A549 (cell line): ENCODE data around the gene RANBP2. TPM values are rescaled to one million over a fixed set of nuclear protein-coding genes. Genes with fewer than 3 reads are reported as not detected.

Experiments used
- ATAC-seq, 2 experiments: fragments of 200-7000 bp in 1 of 2; fragments of >200 bp in 1 of 2; cut with Nextera tagmentation in 1 of 2; cut with Tn5 transposase in 1 of 2; 3 replicates each; pipeline versions ENCODE4 v1.8.0 to v1.9.1; 2018 to 2020; ENCODE audit warnings: mild to moderate bottlenecking in 1 of 2, moderate library complexity in 1 of 2
- CTCF ChIA-PET: fragments of 300-600 bp; sonication (Branson Sonifier 250); formaldehyde crosslinking; extraction: SDS; loops from one replicate; lab custom pipeline; 2021; ENCODE audit warnings: antibody characterized with exemption, inconsistent platforms; lab: Yijun Ruan, JAX
- POLR2A ChIA-PET: fragments of 350-600 bp; formaldehyde crosslinking; extraction: SDS; loops from one replicate; lab custom pipeline; 2021; ENCODE audit warnings: antibody characterized with exemption, inconsistent platforms; lab: Yijun Ruan, JAX
- DNase-seq, 2 experiments: peaks; one replicate each; pipeline versions ENCODE4 v3.0.0 to v3.0.0-alpha.2; 2011 to 2016; ENCODE audit warnings: low read depth in 1 of 2, low spot score in 1 of 2
- FAIRE-seq: peaks from 2 replicates; lab custom pipeline; 2011; peaks lifted over from hg19 to GRCh38; lab: Jason Lieb, UNC
- H3K27ac ChIP-seq, 2 experiments: fragments of >200 bp; sonication (Bioruptor Twin); formaldehyde crosslinking; 3 replicates each; pipeline ENCODE4 v1.5.1; 2016 to 2017
- H3K4me1 ChIP-seq: fragments of >200 bp; sonication (Bioruptor Twin); formaldehyde crosslinking; 3 replicates; pipeline ENCODE4 v1.6.1; 2016
- H3K4me2 ChIP-seq: fragments of >200 bp; sonication (Bioruptor Twin); formaldehyde crosslinking; 3 replicates; pipeline ENCODE4 v1.6.1; 2016
- H3K4me3 ChIP-seq: fragments of >200 bp; sonication (Bioruptor Twin); formaldehyde crosslinking; 3 replicates; pipeline ENCODE4 v1.5.1; 2016
- H3K9me3 ChIP-seq: fragments of >200 bp; sonication (Bioruptor Twin); formaldehyde crosslinking; 3 replicates; pipeline ENCODE4 v1.6.1; 2016
- CEBPB ChIP-seq, 2 experiments: fragments of >200 bp in 1 of 2; sonication (Bioruptor Twin) in 1 of 2; formaldehyde crosslinking in 1 of 2; IDR thresholded peaks; 2 replicates each; pipeline ENCODE4 v1.6.1; 2012 to 2016
- CHD4 ChIP-seq: fragments of 200-600 bp; sonication (generic); IDR thresholded peaks from 2 replicates; pipeline ENCODE4 v1.6.1; 2016; ENCODE audit warnings: antibody characterized with exemption, mild to moderate bottlenecking, borderline replicate concordance
- EHF ChIP-seq: fragments of 250-450 bp; sonication (Bioruptor Pico); IDR thresholded peaks from 2 replicates; pipeline ENCODE4 v1.5.0; 2020; ENCODE audit warnings: mild to moderate bottlenecking
- HOXA7 ChIP-seq: fragments of 250-450 bp; sonication (Bioruptor Pico); IDR thresholded peaks from 2 replicates; pipeline ENCODE4 v1.5.0; 2020; ENCODE audit warnings: mild to moderate bottlenecking, moderate library complexity
- JUN ChIP-seq, 2 experiments: fragments of >200 bp; sonication (Bioruptor Twin); formaldehyde crosslinking; IDR thresholded peaks; 2 replicates in 1 of 2; 3 replicates in 1 of 2; pipeline ENCODE4 v1.6.1; 2016 to 2017
- PHF8 ChIP-seq: fragments of 200-600 bp; sonication (generic); IDR thresholded peaks from 2 replicates; pipeline ENCODE4 v1.6.1; 2016; ENCODE audit warnings: low read depth, mild to moderate bottlenecking, antibody characterized with exemption, moderate library complexity, borderline replicate concordance
- POLR2AphosphoS2 ChIP-seq: conservative IDR thresholded peaks from 2 replicates; pipeline ENCODE4 v1.6.1; 2012; ENCODE audit warnings: low read length, improper control_type of control experiment, inconsistent platforms
- TFCP2L1 ChIP-seq: fragments of 250-450 bp; sonication (Bioruptor Pico); IDR thresholded peaks from 2 replicates; pipeline ENCODE4 v1.5.0; 2021; ENCODE audit warnings: mild to moderate bottlenecking
- ZC3H11A ChIP-seq: fragments of 450-650 bp; IDR thresholded peaks from 2 replicates; pipeline ENCODE4 v1.6.1; 2014; ENCODE audit warnings: antibody characterized with exemption, mild to moderate bottlenecking
- ZSCAN20 ChIP-seq: fragments of 250-450 bp; sonication (Bioruptor Pico); IDR thresholded peaks from 2 replicates; pipeline ENCODE4 v1.8.0; 2022; ENCODE audit warnings: mild to moderate bottlenecking, moderate library complexity
- WGBS: methylation state at CpG from one replicate; pipeline ENCODE4 v1.1.6; 2017; ENCODE audit errors: missing lambda C conversion rate; 5-methylcytosine and 5-hydroxymethylcytosine counted together
- polyA plus RNA-seq, 4 experiments: library from polyadenylated mRNA; depleted of rRNA in 3 of 4; stranded (reverse); fragments of >200 nt; fragmentation: RNase III in 1 of 4; extraction: RNeasy Plus Mini Kit Qiagen cat#74134 plus additional on column Dnase treatment in 1 of 4; gene quantifications; 2 replicates in 3 of 4; 3 replicates in 1 of 4; pipeline ENCODE4 v1.2.3, GENCODE V29; 2011 to 2017
- TF ChIP-seq, protein P1 (sequence below): fragments of >200 bp; sonication (Bioruptor Twin); formaldehyde crosslinking; IDR thresholded peaks from 2 replicates; pipeline ENCODE4 v1.6.1; 2016
- TF ChIP-seq, protein P2 (sequence below): fragments of >200 bp; sonication (Bioruptor Twin); formaldehyde crosslinking; IDR thresholded peaks from 3 replicates; pipeline ENCODE4 v1.5.1; 2016
- TF ChIP-seq, protein P3 (sequence below): fragments of 250-450 bp; sonication (Bioruptor Pico); IDR thresholded peaks from 2 replicates; pipeline ENCODE4 v1.5.0; 2021; ENCODE audit warnings: mild to moderate bottlenecking, moderate library complexity, borderline replicate concordance
- TF ChIP-seq, protein P4 (sequence below): fragments of 200-600 bp; sonication (generic); IDR thresholded peaks from 2 replicates; pipeline ENCODE4 v1.6.1; 2016; ENCODE audit warnings: antibody characterized with exemption, mild to moderate bottlenecking, moderate library complexity
- TF ChIP-seq, protein P5 (sequence below): fragments of 450-650 bp; IDR thresholded peaks from 2 replicates; pipeline ENCODE4 v1.6.1; 2014; ENCODE audit warnings: antibody characterized with exemption
- TF ChIP-seq, protein P6 (sequence below): IDR thresholded peaks from 2 replicates; pipeline ENCODE4 v1.6.1; 2012

Gene RANBP2
- polyA plus RNA-seq, 2 of the 4 experiments (the other 2 are of a cell fraction), result 16.5 to 30.9 TPM

DNA sequence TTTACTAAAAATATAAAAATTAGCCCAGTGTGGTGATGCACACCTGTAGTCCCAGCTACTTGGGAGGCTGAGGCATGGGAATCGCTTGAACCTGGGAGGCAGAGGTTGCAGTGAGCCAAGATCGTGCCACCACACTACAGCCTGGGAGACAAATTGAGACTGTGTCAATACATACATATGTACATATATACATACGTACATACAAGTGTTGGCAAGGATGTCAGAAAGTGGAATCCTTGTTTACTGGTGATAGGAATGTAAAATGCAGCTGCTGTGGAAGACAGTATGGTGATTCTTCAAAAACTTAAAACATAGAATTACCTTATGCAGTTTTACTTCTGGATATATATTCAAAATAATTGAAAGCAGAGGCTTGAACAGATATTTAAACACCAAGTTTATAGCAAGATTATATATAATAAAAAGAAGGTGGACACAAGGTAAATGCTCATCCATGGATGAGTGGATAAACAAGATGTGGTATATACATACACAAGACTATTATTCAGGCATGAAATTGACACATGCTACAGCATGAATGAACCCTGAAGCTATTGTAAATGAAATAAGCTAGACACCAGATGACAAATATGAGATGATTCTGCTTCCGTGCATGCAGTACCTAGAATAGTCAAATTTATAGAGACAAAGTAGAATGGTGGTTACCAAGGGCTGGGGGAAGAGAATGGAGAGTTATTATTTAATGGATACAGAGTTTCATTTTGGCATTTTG lies 110.5 kb downstream of the RANBP2 start (continued):
- TF ChIP-seq HOXA7 (CRISPR knock-in tag) (no peak), PHF8 (no peak)
- TF ChIP-seq, protein P1, sequence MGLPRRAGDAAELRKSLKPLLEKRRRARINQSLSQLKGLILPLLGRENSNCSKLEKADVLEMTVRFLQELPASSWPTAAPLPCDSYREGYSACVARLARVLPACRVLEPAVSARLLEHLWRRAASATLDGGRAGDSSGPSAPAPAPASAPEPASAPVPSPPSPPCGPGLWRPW, result no peak
- TF ChIP-seq, all 56 proteins: peak for 0

DNA sequence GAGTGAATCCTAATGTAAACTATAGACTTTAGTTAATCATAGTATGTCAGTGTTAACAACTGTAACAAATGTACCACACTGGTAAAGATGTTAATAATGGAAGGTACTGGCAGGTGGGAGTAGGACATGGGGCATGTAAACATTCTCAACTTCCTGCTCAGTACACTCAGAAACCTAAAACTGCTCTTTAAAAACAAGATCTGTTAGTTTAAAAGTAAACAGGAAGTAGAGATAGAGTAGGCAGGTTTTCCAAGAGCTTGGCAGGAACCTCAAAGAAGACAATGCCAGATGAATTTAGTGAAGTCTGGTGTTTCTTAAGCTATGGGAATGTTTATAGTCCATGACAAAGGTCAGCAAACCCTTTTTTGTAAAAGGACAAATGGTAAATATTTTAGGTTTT lies 113.9 kb downstream of the RANBP2 start:
- Histone ChIP-seq H3K4me1 (no peaks in the 10 kb centered on the region), H3K9me3 (peaks cover 15% of the 10 kb centered on the region; the same call in 2 of the 3 replicates), H3K27ac (no peak overlapping the region), H3K4me3 (no peak overlapping the region), H3K4me2 (no peak overlapping the region)
- ChIA-PET CTCF (no interaction called here), POLR2A (interaction anchor here (0.7 kb wide), 1 partner anchor 602 kb away, joined by 5 read pairs; no protein-coding TSS in a partner anchor)
- FAIRE-seq, result no peak
- no peak for ATAC-seq
- TF ChIP-seq, protein P2, sequence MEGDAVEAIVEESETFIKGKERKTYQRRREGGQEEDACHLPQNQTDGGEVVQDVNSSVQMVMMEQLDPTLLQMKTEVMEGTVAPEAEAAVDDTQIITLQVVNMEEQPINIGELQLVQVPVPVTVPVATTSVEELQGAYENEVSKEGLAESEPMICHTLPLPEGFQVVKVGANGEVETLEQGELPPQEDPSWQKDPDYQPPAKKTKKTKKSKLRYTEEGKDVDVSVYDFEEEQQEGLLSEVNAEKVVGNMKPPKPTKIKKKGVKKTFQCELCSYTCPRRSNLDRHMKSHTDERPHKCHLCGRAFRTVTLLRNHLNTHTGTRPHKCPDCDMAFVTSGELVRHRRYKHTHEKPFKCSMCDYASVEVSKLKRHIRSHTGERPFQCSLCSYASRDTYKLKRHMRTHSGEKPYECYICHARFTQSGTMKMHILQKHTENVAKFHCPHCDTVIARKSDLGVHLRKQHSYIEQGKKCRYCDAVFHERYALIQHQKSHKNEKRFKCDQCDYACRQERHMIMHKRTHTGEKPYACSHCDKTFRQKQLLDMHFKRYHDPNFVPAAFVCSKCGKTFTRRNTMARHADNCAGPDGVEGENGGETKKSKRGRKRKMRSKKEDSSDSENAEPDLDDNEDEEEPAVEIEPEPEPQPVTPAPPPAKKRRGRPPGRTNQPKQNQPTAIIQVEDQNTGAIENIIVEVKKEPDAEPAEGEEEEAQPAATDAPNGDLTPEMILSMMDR, result no peak
- TF ChIP-seq, protein P3, sequence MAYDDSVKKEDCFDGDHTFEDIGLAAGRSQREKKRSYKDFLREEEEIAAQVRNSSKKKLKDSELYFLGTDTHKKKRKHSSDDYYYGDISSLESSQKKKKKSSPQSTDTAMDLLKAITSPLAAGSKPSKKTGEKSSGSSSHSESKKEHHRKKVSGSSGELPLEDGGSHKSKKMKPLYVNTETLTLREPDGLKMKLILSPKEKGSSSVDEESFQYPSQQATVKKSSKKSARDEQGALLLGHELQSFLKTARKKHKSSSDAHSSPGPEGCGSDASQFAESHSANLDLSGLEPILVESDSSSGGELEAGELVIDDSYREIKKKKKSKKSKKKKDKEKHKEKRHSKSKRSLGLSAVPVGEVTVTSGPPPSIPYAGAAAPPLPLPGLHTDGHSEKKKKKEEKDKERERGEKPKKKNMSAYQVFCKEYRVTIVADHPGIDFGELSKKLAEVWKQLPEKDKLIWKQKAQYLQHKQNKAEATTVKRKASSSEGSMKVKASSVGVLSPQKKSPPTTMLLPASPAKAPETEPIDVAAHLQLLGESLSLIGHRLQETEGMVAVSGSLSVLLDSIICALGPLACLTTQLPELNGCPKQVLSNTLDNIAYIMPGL (CRISPR knock-in tag), result no peak
- TF ChIP-seq HOXA7 (CRISPR knock-in tag), result no peak
- TF ChIP-seq, protein P4, sequence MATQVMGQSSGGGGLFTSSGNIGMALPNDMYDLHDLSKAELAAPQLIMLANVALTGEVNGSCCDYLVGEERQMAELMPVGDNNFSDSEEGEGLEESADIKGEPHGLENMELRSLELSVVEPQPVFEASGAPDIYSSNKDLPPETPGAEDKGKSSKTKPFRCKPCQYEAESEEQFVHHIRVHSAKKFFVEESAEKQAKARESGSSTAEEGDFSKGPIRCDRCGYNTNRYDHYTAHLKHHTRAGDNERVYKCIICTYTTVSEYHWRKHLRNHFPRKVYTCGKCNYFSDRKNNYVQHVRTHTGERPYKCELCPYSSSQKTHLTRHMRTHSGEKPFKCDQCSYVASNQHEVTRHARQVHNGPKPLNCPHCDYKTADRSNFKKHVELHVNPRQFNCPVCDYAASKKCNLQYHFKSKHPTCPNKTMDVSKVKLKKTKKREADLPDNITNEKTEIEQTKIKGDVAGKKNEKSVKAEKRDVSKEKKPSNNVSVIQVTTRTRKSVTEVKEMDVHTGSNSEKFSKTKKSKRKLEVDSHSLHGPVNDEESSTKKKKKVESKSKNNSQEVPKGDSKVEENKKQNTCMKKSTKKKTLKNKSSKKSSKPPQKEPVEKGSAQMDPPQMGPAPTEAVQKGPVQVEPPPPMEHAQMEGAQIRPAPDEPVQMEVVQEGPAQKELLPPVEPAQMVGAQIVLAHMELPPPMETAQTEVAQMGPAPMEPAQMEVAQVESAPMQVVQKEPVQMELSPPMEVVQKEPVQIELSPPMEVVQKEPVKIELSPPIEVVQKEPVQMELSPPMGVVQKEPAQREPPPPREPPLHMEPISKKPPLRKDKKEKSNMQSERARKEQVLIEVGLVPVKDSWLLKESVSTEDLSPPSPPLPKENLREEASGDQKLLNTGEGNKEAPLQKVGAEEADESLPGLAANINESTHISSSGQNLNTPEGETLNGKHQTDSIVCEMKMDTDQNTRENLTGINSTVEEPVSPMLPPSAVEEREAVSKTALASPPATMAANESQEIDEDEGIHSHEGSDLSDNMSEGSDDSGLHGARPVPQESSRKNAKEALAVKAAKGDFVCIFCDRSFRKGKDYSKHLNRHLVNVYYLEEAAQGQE, result no peak
- TF ChIP-seq, protein P5, sequence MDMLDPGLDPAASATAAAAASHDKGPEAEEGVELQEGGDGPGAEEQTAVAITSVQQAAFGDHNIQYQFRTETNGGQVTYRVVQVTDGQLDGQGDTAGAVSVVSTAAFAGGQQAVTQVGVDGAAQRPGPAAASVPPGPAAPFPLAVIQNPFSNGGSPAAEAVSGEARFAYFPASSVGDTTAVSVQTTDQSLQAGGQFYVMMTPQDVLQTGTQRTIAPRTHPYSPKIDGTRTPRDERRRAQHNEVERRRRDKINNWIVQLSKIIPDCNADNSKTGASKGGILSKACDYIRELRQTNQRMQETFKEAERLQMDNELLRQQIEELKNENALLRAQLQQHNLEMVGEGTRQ, result no peak
- no peak for TF ChIP-seq JUN (IDR thresholded peaks at IDR 0.05)
- TF ChIP-seq ZSCAN20 (CRISPR knock-in tag), result no peak
- TF ChIP-seq CEBPB (IDR thresholded peaks at IDR 0.05), result no peak
- no peak for TF ChIP-seq TFCP2L1 (CRISPR knock-in tag)
- no peak for TF ChIP-seq CHD4
- no peak for DNase-seq

DNA sequence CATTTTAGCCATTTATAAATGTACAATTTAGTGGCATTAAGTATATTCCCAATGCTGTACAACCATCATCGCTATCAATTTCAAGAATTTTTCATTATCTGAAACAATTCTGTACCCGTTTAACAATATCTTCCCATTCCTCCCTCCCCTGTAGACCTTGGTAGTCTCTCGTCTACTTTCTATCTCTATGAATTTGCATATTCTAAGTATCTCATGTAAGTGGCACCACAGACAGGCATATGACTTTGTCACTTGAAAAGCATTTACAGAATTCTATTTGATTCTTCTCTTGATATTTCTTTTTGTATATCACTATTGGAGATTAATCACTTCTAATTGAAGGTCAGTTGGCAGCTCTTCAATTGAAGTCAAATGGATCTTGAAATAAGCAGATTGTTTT lies 115.3 kb downstream of the RANBP2 start:
- ChIA-PET POLR2A (no interaction called here), CTCF (interaction anchor here (0.6 kb wide), 1 partner anchor 73 kb away, joined by 3 read pairs; no protein-coding TSS in a partner anchor)
- no peak for ATAC-seq
- no peak for DNase-seq
- no peak for FAIRE-seq
- H3K4me1 ChIP-seq, result no peaks in the 10 kb centered on the region
- H3K4me3 ChIP-seq, result no peak overlapping the region
- H3K9me3 ChIP-seq, result peaks cover 22% of the 10 kb centered on the region; the same call in 2 of the 3 replicates
- 91% methylated on average over 3 of the region's 3 CpGs for WGBS
- TF ChIP-seq, protein P6, sequence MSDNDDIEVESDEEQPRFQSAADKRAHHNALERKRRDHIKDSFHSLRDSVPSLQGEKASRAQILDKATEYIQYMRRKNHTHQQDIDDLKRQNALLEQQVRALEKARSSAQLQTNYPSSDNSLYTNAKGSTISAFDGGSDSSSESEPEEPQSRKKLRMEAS, result no peak
- TF ChIP-seq POLR2AphosphoS2, result no peak
- TF ChIP-seq ZC3H11A, result no peak
- no peak for TF ChIP-seq EHF (CRISPR knock-in tag)
- no peak overlapping the region for H3K4me2 ChIP-seq
- H3K27ac ChIP-seq, result no peak overlapping the region
